HepG2 (cell line): ENCODE data around the gene THADA. TPM values are rescaled to one million over a fixed set of nuclear protein-coding genes. Genes with fewer than 3 reads are reported as not detected.

Experiments used
- AKNA ChIP-seq: sonication (generic); formaldehyde crosslinking; IDR thresholded peaks from 2 replicates; pipeline ENCODE4 v1.4.0; 2020; ENCODE audit warnings: missing genetic modification reagents, borderline replicate concordance
- DNMT3B ChIP-seq: conservative IDR thresholded peaks from 2 replicates; pipeline ENCODE4 v1.6.1; 2016; ENCODE audit warnings: missing biosample characterization, control low read depth
- FOXA3 ChIP-seq: IDR thresholded peaks from 2 replicates; pipeline ENCODE4 v1.6.1; 2016; ENCODE audit warnings: missing genetic modification reagents, missing compliant biosample characterization
- FOXJ3 ChIP-seq: sonication (generic); formaldehyde crosslinking; IDR thresholded peaks from 2 replicates; pipeline ENCODE4 v1.4.0; 2020; ENCODE audit warnings: missing genetic modification reagents, mild to moderate bottlenecking, borderline replicate concordance
- GLI4 ChIP-seq: sonication (generic); formaldehyde crosslinking; IDR thresholded peaks from 2 replicates; pipeline ENCODE4 v1.5.1; 2020; ENCODE audit warnings: missing genetic modification reagents, mild to moderate bottlenecking, moderate library complexity, borderline replicate concordance
- HOXD1 ChIP-seq: sonication (generic); formaldehyde crosslinking; IDR thresholded peaks from 2 replicates; pipeline ENCODE4 v1.5.0; 2020; ENCODE audit warnings: missing genetic modification reagents
- KDM2A ChIP-seq: sonication (generic); formaldehyde crosslinking; IDR thresholded peaks from 2 replicates; pipeline ENCODE4 v1.4.0; 2020; ENCODE audit warnings: low read depth, missing genetic modification reagents, borderline replicate concordance
- PAXIP1 ChIP-seq: sonication (generic); formaldehyde crosslinking; conservative IDR thresholded peaks from 2 replicates; pipeline ENCODE4 v1.4.0; 2020; ENCODE audit warnings: mild to moderate bottlenecking, missing genetic modification reagents, moderate library complexity
- PHF8 ChIP-seq: sonication (generic); formaldehyde crosslinking; IDR thresholded peaks from 2 replicates; pipeline ENCODE4 v1.5.0; 2020; ENCODE audit warnings: missing genetic modification reagents
- REL ChIP-seq: sonication (generic); formaldehyde crosslinking; conservative IDR thresholded peaks from 2 replicates; pipeline ENCODE4 v1.8.0; 2022; ENCODE audit warnings: mild to moderate bottlenecking, missing genetic modification reagents, moderate library complexity
- SCMH1 ChIP-seq: sonication (generic); formaldehyde crosslinking; IDR thresholded peaks from 2 replicates; pipeline ENCODE4 v1.9.0; 2021; ENCODE audit warnings: missing genetic modification reagents, mild to moderate bottlenecking, borderline replicate concordance
- STAT6 ChIP-seq: sonication (generic); formaldehyde crosslinking; IDR thresholded peaks from 2 replicates; pipeline ENCODE4 v1.4.0; 2020; ENCODE audit warnings: missing genetic modification reagents, mild to moderate bottlenecking, borderline replicate concordance
- TCF7 ChIP-seq: sonication (generic); IDR thresholded peaks from 2 replicates; pipeline ENCODE4 v1.6.1; 2016; ENCODE audit warnings: antibody characterized with exemption, low read depth
- ZFP62 ChIP-seq: sonication (generic); formaldehyde crosslinking; IDR thresholded peaks from 2 replicates; pipeline ENCODE4 v1.4.0; 2020; ENCODE audit warnings: missing genetic modification reagents
- ZFYVE20 ChIP-seq: sonication (generic); formaldehyde crosslinking; IDR thresholded peaks from 2 replicates; pipeline ENCODE4 v1.8.0; 2023; ENCODE audit warnings: low read depth, mild to moderate bottlenecking, moderate library complexity, missing genetic modification reagents, borderline replicate concordance
- ZKSCAN1 ChIP-seq: fragments of 150-350 bp; IDR thresholded peaks from 2 replicates; pipeline ENCODE4 v1.6.1; 2014; ENCODE audit warnings: low read length
- ZNF12 ChIP-seq: sonication (generic); formaldehyde crosslinking; IDR thresholded peaks from 2 replicates; pipeline ENCODE4 v1.5.0; 2020; ENCODE audit warnings: missing genetic modification reagents
- ZNF264 ChIP-seq: sonication (generic); formaldehyde crosslinking; IDR thresholded peaks from 2 replicates; pipeline ENCODE4 v1.4.0; 2020; ENCODE audit warnings: missing genetic modification reagents
- ZNF44 ChIP-seq: sonication (generic); formaldehyde crosslinking; IDR thresholded peaks from 2 replicates; pipeline ENCODE4 v1.5.1; 2020; ENCODE audit warnings: mild to moderate bottlenecking, missing genetic modification reagents
- ZNF569 ChIP-seq: sonication (generic); formaldehyde crosslinking; IDR thresholded peaks from 2 replicates; pipeline ENCODE4 v1.5.0; 2020; ENCODE audit warnings: mild to moderate bottlenecking, missing genetic modification reagents, moderate library complexity, borderline replicate concordance
- polyA plus RNA-seq, 8 experiments: library from polyadenylated mRNA; depleted of rRNA in 3 of 8; stranded (reverse) in 7 of 8; unstranded in 1 of 8; fragments of >200 nt; fragmentation: Illumina TruSeq in 4 of 8; extraction: Trizol in 4 of 8; gene quantifications; 2 replicates each; pipeline versions ENCODE4 v1.2.1 to v1.2.3, GENCODE V29; 2011 to 2016; ENCODE audit warnings: low read depth in 4 of 8, missing spikeins in 1 of 8, mixed read lengths in 1 of 8; ENCODE audit not compliant: insufficient read depth in 1 of 8
- total RNA-seq, 5 experiments: library from RNA; depleted of rRNA; stranded (reverse); fragments of >200 nt; fragmentation: Illumina TruSeq; extraction: Trizol; gene quantifications; 2 replicates each; pipeline ENCODE4 v1.2.3, GENCODE V29; 2016; ENCODE audit warnings: low read depth in 1 of 5

THADA gene
- total and polyA plus RNA-seq, 2 of the 13 experiments (the other 11 are each of a cell fraction or from before 2014, with no cell fraction given) = 12.7 to 21.7 TPM

- TF ChIP-seq GLI4 (CRISPR knock-in tag) (no peak), DNMT3B (CRISPR knock-in tag) (no peak), REL (no peak), HOXD1 (CRISPR knock-in tag) (no peak), PAXIP1 (CRISPR knock-in tag) (peak; percentile 77), ZNF264 (no peak), ZNF12 (CRISPR knock-in tag) (no peak), ZNF569 (CRISPR knock-in tag) (no peak), ZFP62 (CRISPR knock-in tag) (no peak), SCMH1 (no peak), ZNF44 (no peak), TCF7 (no peak), FOXJ3 (CRISPR knock-in tag) (peak; percentile 31; the same call in 1 of the 2 replicates), AKNA (CRISPR knock-in tag) (no peak), STAT6 (no peak), FOXA3 (CRISPR knock-in tag) (peak; percentile 29; the same call in 1 of the 2 replicates), ZKSCAN1 (no peak), PHF8 (no peak), KDM2A (CRISPR knock-in tag) (no peak), ZFYVE20 (no peak)
These were observed 17.1 kb upstream of the THADA start (continued) for GRCh38 chr2:43612944-43613343.
